OCI-LY7 (cell line): Measurements from ENCODE around the gene LRRC56. TPM values are rescaled to one million over a fixed set of nuclear protein-coding genes. Genes with fewer than 3 reads are reported as not detected.

Experiments
- microRNA-seq: library from miRNA; unstranded; fragments of <30 nt; microRNA quantifications from one replicate; pipeline ENCODE4 v1.2.0, GENCODE V29; 2022; ENCODE audit warnings: borderline replicate concordance
- small RNA-seq: library from RNA; depleted of rRNA; stranded (forward); fragments of <200 nt; gene quantifications from one replicate; pipeline ENCODE3, GENCODE V24; 2014
- total RNA-seq, 2 experiments: library from RNA; depleted of rRNA in 1 of 2; stranded (reverse); fragments of >200 nt in 1 of 2; shearing (Covaris generic) in 1 of 2; gene quantifications; 2 replicates each; pipeline ENCODE4 v1.2.3, GENCODE V29; 2014 to 2022

The LRRC56 gene
- total RNA-seq, 2 experiments from 2014 or later, result 1.6 to 2.5 TPM

Small RNAs within 50 kb of the gene (microRNA-seq; reads per million reads assigned to microRNA genes)
- gene MIR210, result 778 reads per million, percentile 82 among the genes with 10 or more reads in this experiment

Small RNAs within 50 kb of the gene (small RNA-seq; reads per million reads assigned to genes)
- gene MIR210, result 17.7 reads per million, percentile 97 among the genes with 10 or more reads in this experiment

Other genes starting within 250 kb of the LRRC56 start
- 6.3 and 7.0 TPM in 2 replicates for gene PGGHG, start 248.4 kb upstream of the LRRC56 start, total RNA-seq (2014; rRNA removed; shearing (Covaris generic))
- gene PGGHG, start 248.4 kb upstream of the LRRC56 start, total RNA-seq (2022), result 0.93 and 1.2 TPM in 2 replicates
- gene IFITM5, start 238.0 kb upstream of the LRRC56 start, total RNA-seq (2014; rRNA removed; shearing (Covaris generic)), result not detected in 2 replicates
- gene IFITM5, start 238.0 kb upstream of the LRRC56 start, total RNA-seq (2022), result not detected in 2 replicates
- gene IFITM2, start 229.7 kb upstream of the LRRC56 start, total RNA-seq (2014; rRNA removed; shearing (Covaris generic)), result 9.5 and 22.1 TPM in 2 replicates
- 110 and 117 TPM in 2 replicates for gene IFITM2, start 229.7 kb upstream of the LRRC56 start, total RNA-seq (2022)
- 30.3 and 36.4 TPM in 2 replicates for gene IFITM1, start 223.5 kb upstream of the LRRC56 start, total RNA-seq (2014; rRNA removed; shearing (Covaris generic))
- gene IFITM1, start 223.5 kb upstream of the LRRC56 start, total RNA-seq (2022), result 72.4 TPM in 2 replicates
- gene IFITM3, start 216.7 kb upstream of the LRRC56 start, total RNA-seq (2014; rRNA removed; shearing (Covaris generic)), result 0.95 and 1.5 TPM in 2 replicates
- gene IFITM3, start 216.7 kb upstream of the LRRC56 start, total RNA-seq (2022), result 1.5 and 2.2 TPM in 2 replicates
- not detected in 2 replicates for gene B4GALNT4, start 168.0 kb upstream of the LRRC56 start, total RNA-seq (2014; rRNA removed; shearing (Covaris generic))
- not detected in 2 replicates for gene B4GALNT4, start 168.0 kb upstream of the LRRC56 start, total RNA-seq (2022)
- not detected in 2 replicates for gene PKP3, start 143.3 kb upstream of the LRRC56 start, total RNA-seq (2014; rRNA removed; shearing (Covaris generic))
- not detected in 2 replicates for gene PKP3, start 143.3 kb upstream of the LRRC56 start, total RNA-seq (2022)
- gene SIGIRR, start 122.5 kb upstream of the LRRC56 start, total RNA-seq (2014; rRNA removed; shearing (Covaris generic)), result 36.9 and 57.2 TPM in 2 replicates
- 25.3 and 29.2 TPM in 2 replicates for gene SIGIRR, start 122.5 kb upstream of the LRRC56 start, total RNA-seq (2022)
- gene ANO9, start 95.5 kb upstream of the LRRC56 start, total RNA-seq (2014; rRNA removed; shearing (Covaris generic)), result 22.2 and 25.7 TPM in 2 replicates
- gene ANO9, start 95.5 kb upstream of the LRRC56 start, total RNA-seq (2022), result 27.6 and 28.2 TPM in 2 replicates
- 19.6 and 27.8 TPM in 2 replicates for gene PTDSS2, start 87.2 kb upstream of the LRRC56 start, total RNA-seq (2014; rRNA removed; shearing (Covaris generic))
- gene PTDSS2, start 87.2 kb upstream of the LRRC56 start, total RNA-seq (2022), result 30.3 and 32.7 TPM in 2 replicates
- 57.1 and 65.7 TPM in 2 replicates for gene RNH1, start 30.3 kb upstream of the LRRC56 start, total RNA-seq (2014; rRNA removed; shearing (Covaris generic))
- 48.8 and 65.5 TPM in 2 replicates for gene RNH1, start 30.3 kb upstream of the LRRC56 start, total RNA-seq (2022)
- gene HRAS, start 2.0 kb upstream of the LRRC56 start, total RNA-seq (2014; rRNA removed; shearing (Covaris generic)), result 53.0 and 67.8 TPM in 2 replicates
- 40.1 and 46.9 TPM in 2 replicates for gene HRAS, start 2.0 kb upstream of the LRRC56 start, total RNA-seq (2022)
- 4.7 and 7.5 TPM in 2 replicates for gene LMNTD2, start 23.2 kb downstream of the LRRC56 start, total RNA-seq (2014; rRNA removed; shearing (Covaris generic))
- 16.9 and 17.7 TPM in 2 replicates for gene LMNTD2, start 23.2 kb downstream of the LRRC56 start, total RNA-seq (2022)
- 18.0 and 22.1 TPM in 2 replicates for gene RASSF7, start 23.4 kb downstream of the LRRC56 start, total RNA-seq (2014; rRNA removed; shearing (Covaris generic))
- gene RASSF7, start 23.4 kb downstream of the LRRC56 start, total RNA-seq (2022), result 11.8 and 15.1 TPM in 2 replicates
- gene PHRF1, start 38.9 kb downstream of the LRRC56 start, total RNA-seq (2014; rRNA removed; shearing (Covaris generic)), result 23.3 and 25.6 TPM in 2 replicates
- gene PHRF1, start 38.9 kb downstream of the LRRC56 start, total RNA-seq (2022), result 43.8 and 45.4 TPM in 2 replicates
- 18.7 and 20.9 TPM in 2 replicates for gene IRF7, start 78.4 kb downstream of the LRRC56 start, total RNA-seq (2014; rRNA removed; shearing (Covaris generic))
- 15.8 and 16.6 TPM in 2 replicates for gene IRF7, start 78.4 kb downstream of the LRRC56 start, total RNA-seq (2022)
- gene CDHR5, start 87.4 kb downstream of the LRRC56 start, total RNA-seq (2014; rRNA removed; shearing (Covaris generic)), result not detected in 2 replicates
- not detected in 2 replicates for gene CDHR5, start 87.4 kb downstream of the LRRC56 start, total RNA-seq (2022)
- gene SCT, start 89.7 kb downstream of the LRRC56 start, total RNA-seq (2014; rRNA removed; shearing (Covaris generic)), result not detected in 2 replicates
- not detected in 2 replicates for gene SCT, start 89.7 kb downstream of the LRRC56 start, total RNA-seq (2022)
- 0.16 and 2.2 TPM in 2 replicates for gene DRD4, start 99.7 kb downstream of the LRRC56 start, total RNA-seq (2014; rRNA removed; shearing (Covaris generic))
- 3.1 and 3.5 TPM in 2 replicates for gene DRD4, start 99.7 kb downstream of the LRRC56 start, total RNA-seq (2022)
- 35.6 and 42.7 TPM in 2 replicates for gene DEAF1, start 157.7 kb downstream of the LRRC56 start, total RNA-seq (2014; rRNA removed; shearing (Covaris generic))
- gene DEAF1, start 157.7 kb downstream of the LRRC56 start, total RNA-seq (2022), result 63.0 and 66.2 TPM in 2 replicates
- 52.8 and 56.8 TPM in 2 replicates for gene TMEM80, start 158.3 kb downstream of the LRRC56 start, total RNA-seq (2014; rRNA removed; shearing (Covaris generic))
- 51.6 and 52.7 TPM in 2 replicates for gene TMEM80, start 158.3 kb downstream of the LRRC56 start, total RNA-seq (2022)
- gene EPS8L2, start 168.7 kb downstream of the LRRC56 start, total RNA-seq (2014; rRNA removed; shearing (Covaris generic)), result 3.8 and 4.8 TPM in 2 replicates
- 7.1 and 9.3 TPM in 2 replicates for gene EPS8L2, start 168.7 kb downstream of the LRRC56 start, total RNA-seq (2022)
- 209 and 226 TPM in 2 replicates for gene TALDO1, start 209.9 kb downstream of the LRRC56 start, total RNA-seq (2014; rRNA removed; shearing (Covaris generic))
- gene TALDO1, start 209.9 kb downstream of the LRRC56 start, total RNA-seq (2022), result 172 and 195 TPM in 2 replicates
- gene GATD1, start 240.0 kb downstream of the LRRC56 start, total RNA-seq (2014; rRNA removed; shearing (Covaris generic)), result 73.3 and 109 TPM in 2 replicates
- 117 and 141 TPM in 2 replicates for gene GATD1, start 240.0 kb downstream of the LRRC56 start, total RNA-seq (2022)